ENCODE data around the gene PTTG2.

- TF ChIP-seq CTCF (conservative IDR thresholded peaks at IDR 0.05; ENCODE audit: low read length), result no peak
- TF ChIP-seq EZH2phosphoT487 (IDR thresholded peaks at IDR 0.05; ENCODE audit: borderline replicate concordance), result no peak
Observed at GRCh38 chr4:38007645-38008044, 47.4 kb downstream of the PTTG2 start.

Measured in Loucy (cell line).